Inflammatory macrophage treated with lipopolysaccharide for 4 hours (primary cell): ENCODE measurements around the gene DCLK2.
A peak's percentile ranks its signal among the peaks of the same experiment; 100 is the strongest.

Experiments
- DNase-seq: peaks from one replicate; pipeline ENCODE4 v3.0.0-alpha.2; 2020

DCLK2 gene

GRCh38 chr4:150250293-150250997, 172.2 kb downstream of the DCLK2 start:
- no peak for DNase-seq

GRCh38 chr4:150250998-150251651, 172.9 kb downstream of the DCLK2 start:
- no peak for DNase-seq

- DNase-seq = no peak
Measured at GRCh38 chr4:150251752-150252190, 173.5 kb downstream of the DCLK2 start.

- no peak for DNase-seq
Measured at GRCh38 chr4:150252306-150252705, 174.1 kb downstream of the DCLK2 start.

GRCh38 chr4:150252741-150253140, 174.5 kb downstream of the DCLK2 start:
- DNase-seq = no peak

GRCh38 chr4:150253416-150253815, 175.2 kb downstream of the DCLK2 start:
- DNase-seq = no peak

- DNase-seq = no peak
Measured at GRCh38 chr4:150253965-150254630, 175.9 kb downstream of the DCLK2 start.

GRCh38 chr4:150255610-150256224, 177.5 kb downstream of the DCLK2 start:
- no peak for DNase-seq

- no peak for DNase-seq
Measured at GRCh38 chr4:150256225-150256620, 178.0 kb downstream of the DCLK2 start.

- no peak for DNase-seq
Measured at GRCh38 chr4:150256841-150257730, 178.8 kb downstream of the DCLK2 start.

GRCh38 chr4:150258569-150258968, 180.3 kb downstream of the DCLK2 start:
- no peak for DNase-seq

GRCh38 chr4:150259861-150260567, 181.8 kb downstream of the DCLK2 start:
- no peak for DNase-seq

GRCh38 chr4:150261571-150261970, 183.3 kb downstream of the DCLK2 start:
- DNase-seq = no peak

GRCh38 chr4:150262611-150263010, 184.4 kb downstream of the DCLK2 start:
- no peak for DNase-seq

- no peak for DNase-seq
Measured at GRCh38 chr4:150264595-150265161, 186.4 kb downstream of the DCLK2 start.

GRCh38 chr4:150265806-150266205, 187.6 kb downstream of the DCLK2 start:
- no peak for DNase-seq

GRCh38 chr4:150268444-150268843, 190.2 kb downstream of the DCLK2 start:
- DNase-seq = no peak

- DNase-seq = no peak
Measured at GRCh38 chr4:150278206-150278605, 200.0 kb downstream of the DCLK2 start.

GRCh38 chr4:150280081-150280895, 202.0 kb downstream of the DCLK2 start:
- DNase-seq = peak; percentile 65

- DNase-seq = no peak
Measured at GRCh38 chr4:150280975-150281374, 202.7 kb downstream of the DCLK2 start.

GRCh38 chr4:150283689-150284088, 205.4 kb downstream of the DCLK2 start:
- DNase-seq = no peak
